Lower leg skin (tissue), 3 donors: ENCODE measurements around the gene SVOPL.

ENCODE experiments used
- CTCF ChIP-seq, 3 donors: fragments of 450-650 bp; IDR thresholded peaks; one replicate each; pipeline ENCODE4 v1.5.1; 2016; ENCODE audit warnings: antibody characterized with exemption in 3 of 3, mild to moderate bottlenecking in 3 of 3, moderate library complexity in 2 of 3
- POLR2A ChIP-seq, 2 donors: fragments of 450-650 bp; IDR thresholded peaks; one replicate each; pipeline ENCODE4 v1.6.1; 2016 to 2017; ENCODE audit warnings: antibody characterized with exemption in 2 of 2, mild to moderate bottlenecking in 1 of 2, moderate library complexity in 1 of 2

- TF ChIP-seq CTCF (IDR thresholded peaks at IDR 0.05) (no peak), POLR2A (IDR thresholded peaks at IDR 0.05) (no peak)
These were observed 44.0 kb upstream of the SVOPL start for GRCh38 chr7:138745189-138745588.
